B cell (primary cell): Measurements from ENCODE around the gene PTPN21.

ENCODE experiments used
- EZH2 ChIP-seq: IDR thresholded peaks from 2 replicates; pipeline ENCODE4 v1.6.1; 2012; ENCODE audit warnings: borderline replicate concordance, low read depth, mild to moderate bottlenecking, moderate library complexity, low read length; ENCODE audit not compliant: insufficient read depth, poor library complexity, severe bottlenecking
- TF ChIP-seq, protein P1 (sequence below): fragments of 200-600 bp; IDR thresholded peaks from one replicate; pipeline ENCODE4 v1.8.0; 2022; ENCODE audit warnings: antibody characterized with exemption, mild to moderate bottlenecking

DNA sequence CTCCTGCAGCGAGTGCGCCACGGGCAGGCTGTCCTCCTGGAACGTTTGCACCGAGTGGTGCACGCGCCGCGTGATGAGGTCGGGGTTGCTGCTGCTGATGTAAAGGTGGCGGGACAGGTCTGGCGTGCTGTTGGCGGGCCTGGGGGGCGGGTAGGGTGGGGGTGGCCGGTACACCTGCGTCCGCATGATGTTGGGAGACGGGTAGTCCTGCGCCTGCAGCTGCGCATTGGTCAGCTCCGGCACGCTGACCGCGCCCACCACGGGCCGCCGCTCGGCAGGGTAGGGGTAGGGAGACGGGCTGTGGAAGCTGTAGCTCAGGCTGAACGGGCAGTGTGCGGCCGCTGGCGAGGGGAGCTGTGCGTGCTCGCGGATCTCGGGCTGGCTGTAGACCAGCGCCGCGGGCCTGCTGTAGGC is 75.2 kb downstream of the PTPN21 start:
- TF ChIP-seq, protein P1, sequence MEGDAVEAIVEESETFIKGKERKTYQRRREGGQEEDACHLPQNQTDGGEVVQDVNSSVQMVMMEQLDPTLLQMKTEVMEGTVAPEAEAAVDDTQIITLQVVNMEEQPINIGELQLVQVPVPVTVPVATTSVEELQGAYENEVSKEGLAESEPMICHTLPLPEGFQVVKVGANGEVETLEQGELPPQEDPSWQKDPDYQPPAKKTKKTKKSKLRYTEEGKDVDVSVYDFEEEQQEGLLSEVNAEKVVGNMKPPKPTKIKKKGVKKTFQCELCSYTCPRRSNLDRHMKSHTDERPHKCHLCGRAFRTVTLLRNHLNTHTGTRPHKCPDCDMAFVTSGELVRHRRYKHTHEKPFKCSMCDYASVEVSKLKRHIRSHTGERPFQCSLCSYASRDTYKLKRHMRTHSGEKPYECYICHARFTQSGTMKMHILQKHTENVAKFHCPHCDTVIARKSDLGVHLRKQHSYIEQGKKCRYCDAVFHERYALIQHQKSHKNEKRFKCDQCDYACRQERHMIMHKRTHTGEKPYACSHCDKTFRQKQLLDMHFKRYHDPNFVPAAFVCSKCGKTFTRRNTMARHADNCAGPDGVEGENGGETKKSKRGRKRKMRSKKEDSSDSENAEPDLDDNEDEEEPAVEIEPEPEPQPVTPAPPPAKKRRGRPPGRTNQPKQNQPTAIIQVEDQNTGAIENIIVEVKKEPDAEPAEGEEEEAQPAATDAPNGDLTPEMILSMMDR = no peak
- no peak for TF ChIP-seq EZH2
